ENCODE measurements around the gene DERA.

DERA gene

DNA sequence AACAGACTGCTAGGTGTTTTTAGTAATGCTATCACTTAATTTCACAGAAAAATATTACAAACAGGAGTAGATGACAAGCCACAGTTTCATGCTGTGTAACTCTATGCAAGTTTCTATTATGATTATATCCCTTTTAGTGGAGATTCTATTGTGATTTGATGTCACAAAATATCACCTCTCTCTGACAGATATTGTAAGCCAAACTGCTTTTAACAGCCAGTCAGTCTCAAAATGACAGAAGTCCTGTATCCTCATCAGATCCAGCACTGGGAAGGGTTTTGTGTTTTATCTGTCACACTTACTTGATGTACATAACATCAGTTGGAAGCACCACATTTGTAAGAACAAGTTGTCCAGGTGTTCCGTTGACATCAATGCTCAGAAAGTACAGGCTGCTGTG is 164.8 kb downstream of the DERA start:
- TF ChIP-seq, protein P1, sequence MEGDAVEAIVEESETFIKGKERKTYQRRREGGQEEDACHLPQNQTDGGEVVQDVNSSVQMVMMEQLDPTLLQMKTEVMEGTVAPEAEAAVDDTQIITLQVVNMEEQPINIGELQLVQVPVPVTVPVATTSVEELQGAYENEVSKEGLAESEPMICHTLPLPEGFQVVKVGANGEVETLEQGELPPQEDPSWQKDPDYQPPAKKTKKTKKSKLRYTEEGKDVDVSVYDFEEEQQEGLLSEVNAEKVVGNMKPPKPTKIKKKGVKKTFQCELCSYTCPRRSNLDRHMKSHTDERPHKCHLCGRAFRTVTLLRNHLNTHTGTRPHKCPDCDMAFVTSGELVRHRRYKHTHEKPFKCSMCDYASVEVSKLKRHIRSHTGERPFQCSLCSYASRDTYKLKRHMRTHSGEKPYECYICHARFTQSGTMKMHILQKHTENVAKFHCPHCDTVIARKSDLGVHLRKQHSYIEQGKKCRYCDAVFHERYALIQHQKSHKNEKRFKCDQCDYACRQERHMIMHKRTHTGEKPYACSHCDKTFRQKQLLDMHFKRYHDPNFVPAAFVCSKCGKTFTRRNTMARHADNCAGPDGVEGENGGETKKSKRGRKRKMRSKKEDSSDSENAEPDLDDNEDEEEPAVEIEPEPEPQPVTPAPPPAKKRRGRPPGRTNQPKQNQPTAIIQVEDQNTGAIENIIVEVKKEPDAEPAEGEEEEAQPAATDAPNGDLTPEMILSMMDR (IDR thresholded peaks at IDR 0.05; ENCODE audit: low read depth, low read length), result no peak
- no peak for DNase-seq (ENCODE audit: extremely low read depth, low read depth)

GRCh38 chr12:16076557-16076956 is 165.4 kb downstream of the DERA start:
- TF ChIP-seq, protein P1 (IDR thresholded peaks at IDR 0.05; ENCODE audit: low read depth, low read length), result peak; percentile 14
- DNase-seq (ENCODE audit: extremely low read depth, low read depth), result no peak

GRCh38 chr12:16076970-16077522 is 165.9 kb downstream of the DERA start:
- DNase-seq (ENCODE audit: extremely low read depth, low read depth), result no peak
- TF ChIP-seq, protein P1 (IDR thresholded peaks at IDR 0.05; ENCODE audit: low read depth, low read length), result no peak

- no peak for DNase-seq (ENCODE audit: extremely low read depth, low read depth)
- TF ChIP-seq, protein P1 (IDR thresholded peaks at IDR 0.05; ENCODE audit: low read depth, low read length), result no peak
These were observed 175.3 kb downstream of the DERA start for GRCh38 chr12:16086462-16086861.

- DNase-seq (ENCODE audit: extremely low read depth, low read depth), result no peak
- TF ChIP-seq, protein P1 (IDR thresholded peaks at IDR 0.05; ENCODE audit: low read depth, low read length), result no peak
These were observed 175.8 kb downstream of the DERA start for GRCh38 chr12:16086942-16087341.

All from AG09319 (cell line).